ENCODE data around the gene KLC1. TPM values are rescaled to one million over a fixed set of nuclear protein-coding genes. Genes with fewer than 3 reads are reported as not detected.

KLC1 gene
- total and polyA plus RNA-seq, 10 of the 15 experiments (the other 5 are each of a cell fraction or from before 2014, with no cell fraction given): 5.5 to 137 (median 76.1) TPM

GRCh38 chr14:103606963-103607668 is 21.9 kb upstream of the KLC1 start (continued):
- TF ChIP-seq, protein P1, sequence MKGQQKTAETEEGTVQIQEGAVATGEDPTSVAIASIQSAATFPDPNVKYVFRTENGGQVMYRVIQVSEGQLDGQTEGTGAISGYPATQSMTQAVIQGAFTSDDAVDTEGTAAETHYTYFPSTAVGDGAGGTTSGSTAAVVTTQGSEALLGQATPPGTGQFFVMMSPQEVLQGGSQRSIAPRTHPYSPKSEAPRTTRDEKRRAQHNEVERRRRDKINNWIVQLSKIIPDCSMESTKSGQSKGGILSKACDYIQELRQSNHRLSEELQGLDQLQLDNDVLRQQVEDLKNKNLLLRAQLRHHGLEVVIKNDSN (IDR thresholded peaks at IDR 0.05; ENCODE audit: borderline replicate concordance, extremely low read length, insufficient read depth, low read depth, low read length): peak; percentile 64

DNA sequence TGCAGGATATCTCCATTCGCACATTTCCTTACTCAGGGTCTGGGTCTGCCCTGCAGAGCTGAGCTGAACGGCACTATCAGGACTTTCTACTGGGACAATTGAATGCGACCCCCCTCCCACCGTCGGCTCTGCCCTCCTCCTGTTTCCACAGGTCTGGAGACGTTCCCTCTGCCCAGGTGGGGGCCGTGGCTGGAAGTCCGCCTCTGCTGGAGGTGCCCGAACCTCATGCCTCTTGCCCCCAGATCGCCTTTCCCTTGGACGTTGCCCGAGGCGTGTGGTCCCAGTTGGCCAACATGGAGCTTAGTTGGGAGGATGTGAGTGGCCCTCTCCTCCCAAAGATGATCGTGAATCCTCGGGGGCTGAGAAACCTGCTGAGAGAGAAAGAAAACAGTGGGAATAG is 21.2 kb upstream of the KLC1 start:
- ChIA-PET RAD21 (ENCODE audit: unreplicated experiment) (no interaction called here), POLR2A (no interaction called here), SMC1A (ENCODE audit: uncharacterized antibody, unreplicated experiment) (interaction anchor here (1.0 to 1.1 kb wide), 2 partner anchors 12 to 72 kb away, joined by 3 to 6 read pairs; no protein-coding TSS in a partner anchor), CTCF (interaction anchor here (1.2 kb wide), 1 partner anchor 72 kb away, joined by 7 read pairs; no protein-coding TSS in a partner anchor)
- no peak for FAIRE-seq
- Histone ChIP-seq H3K4me1 (ENCODE audit: control insufficient read depth, insufficient read depth, low read length) (peaks cover 13% of the 10 kb centered on the region), H4K20me1 (ENCODE audit: control insufficient read depth, insufficient read depth) (no peaks in the 10 kb centered on the region), H3K4me3 (peak overlapping the region; percentile 58), H3K79me2 (ENCODE audit: control insufficient read depth, insufficient read depth, low read length) (no peaks in the 10 kb centered on the region), H3K9ac (ENCODE audit: control insufficient read depth, insufficient read depth, low read length) (no peak overlapping the region), H3K27ac (ENCODE audit: control insufficient read depth, insufficient read depth) (no peak overlapping the region), H3K4me2 (ENCODE audit: control insufficient read depth, insufficient read depth) (peak overlapping the region; percentile 78), H2AFZ (ENCODE audit: control insufficient read depth, low read depth, low read length) (no peak overlapping the region), H3K36me3 (ENCODE audit: control insufficient read depth in 2 of 2, insufficient read depth in 2 of 2, low read length in 1 of 2) (no peaks in the 10 kb centered on the region), H3K9me3 (replicated peaks; ENCODE audit: control insufficient read depth, insufficient read depth, low read length) (peaks cover 6% of the 10 kb centered on the region; the same call in 2 of the 3 replicates), H3K27me3 (replicated peaks in 1 of 2; ENCODE audit: control insufficient read depth in 2 of 2, insufficient read depth in 2 of 2, low read length in 1 of 2) (no peaks in the 10 kb centered on the region)
- TF ChIP-seq EP300 (IDR thresholded peaks at IDR 0.05; ENCODE audit: borderline replicate concordance in 1 of 2, control insufficient read depth in 1 of 2, low read depth in 2 of 2, low read length in 2 of 2): no peak
- no peak for TF ChIP-seq PAX5 (IDR thresholded peaks at IDR 0.05; ENCODE audit: borderline replicate concordance, low read depth, low read length)
- TF ChIP-seq IKZF1 (conservative IDR thresholded peaks at IDR 0.05): no peak
- no peak for TF ChIP-seq SPI1 (IDR thresholded peaks at IDR 0.05; ENCODE audit: borderline replicate concordance, insufficient read depth, low read depth, low read length)
- TF ChIP-seq SIN3A (IDR thresholded peaks at IDR 0.05; ENCODE audit: low read depth, low read length): no peak
- TF ChIP-seq ZNF207 (IDR thresholded peaks at IDR 0.05; ENCODE audit: borderline replicate concordance): no peak
- TF ChIP-seq, protein P1 (IDR thresholded peaks at IDR 0.05; ENCODE audit: borderline replicate concordance, extremely low read length, insufficient read depth, low read depth, low read length): no peak
- TF ChIP-seq SREBF1 (IDR thresholded peaks at IDR 0.05; ENCODE audit: low read length): no peak
- no peak for TF ChIP-seq TBL1XR1 (IDR thresholded peaks at IDR 0.05; ENCODE audit: low read depth, low read length)
- TF ChIP-seq, protein P2, sequence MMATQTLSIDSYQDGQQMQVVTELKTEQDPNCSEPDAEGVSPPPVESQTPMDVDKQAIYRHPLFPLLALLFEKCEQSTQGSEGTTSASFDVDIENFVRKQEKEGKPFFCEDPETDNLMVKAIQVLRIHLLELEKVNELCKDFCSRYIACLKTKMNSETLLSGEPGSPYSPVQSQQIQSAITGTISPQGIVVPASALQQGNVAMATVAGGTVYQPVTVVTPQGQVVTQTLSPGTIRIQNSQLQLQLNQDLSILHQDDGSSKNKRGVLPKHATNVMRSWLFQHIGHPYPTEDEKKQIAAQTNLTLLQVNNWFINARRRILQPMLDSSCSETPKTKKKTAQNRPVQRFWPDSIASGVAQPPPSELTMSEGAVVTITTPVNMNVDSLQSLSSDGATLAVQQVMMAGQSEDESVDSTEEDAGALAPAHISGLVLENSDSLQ (IDR thresholded peaks at IDR 0.05): no peak
- no peak for TF ChIP-seq POLR2AphosphoS5 (IDR thresholded peaks at IDR 0.05; ENCODE audit: low read length)
- TF ChIP-seq HCFC1 (IDR thresholded peaks at IDR 0.05; ENCODE audit: low read length): no peak
- TF ChIP-seq EZH2 (IDR thresholded peaks at IDR 0.05; ENCODE audit: borderline replicate concordance, control insufficient read depth, low read depth, low read length): no peak
- no peak for TF ChIP-seq FOS (IDR thresholded peaks at IDR 0.05; ENCODE audit: borderline replicate concordance, extremely low read depth, insufficient read length)
- no peak for TF ChIP-seq ZBED1 (IDR thresholded peaks at IDR 0.05; ENCODE audit: borderline replicate concordance)
- TF ChIP-seq RCOR1 (conservative IDR thresholded peaks at IDR 0.05; ENCODE audit: low read depth, low read length): no peak
- TF ChIP-seq IRF4 (IDR thresholded peaks at IDR 0.05; ENCODE audit: low read depth, low read length): no peak
- no peak for TF ChIP-seq PBX3 (IDR thresholded peaks at IDR 0.05; ENCODE audit: insufficient replicate concordance, low read depth, low read length)
- TF ChIP-seq GATAD2B (conservative IDR thresholded peaks at IDR 0.05; ENCODE audit: low read depth): no peak
- in situ Hi-C loops (cut with MboI) (no loop called here), intact Hi-C loops (cut with micrococcal nuclease; ENCODE audit: unreplicated experiment) (no loop called here)
- no TSS peak for BruUV-seq (replicated peaks)
- ATAC-seq: peak; percentile 17
- 31% methylated on average over 15 of the region's 15 CpGs for WGBS (ENCODE audit: insufficient coverage, insufficient replicate concordance, low lambda C conversion rate, missing lambda C conversion rate)
- no peak for DNase-seq (ENCODE audit: low read depth, low spot score)

Measured in GM12878 (cell line).